GM12878 (cell line): ENCODE results near the gene ADAMTS13. TPM values are rescaled to one million over a fixed set of nuclear protein-coding genes. Genes with fewer than 3 reads are reported as not detected.

ENCODE experiments used
- ASH2L ChIP-seq: fragments of 300-600, 200-600 bp; sonication (generic); IDR thresholded peaks from 2 replicates; pipeline ENCODE4 v1.6.1; 2017; ENCODE audit warnings: low read depth, mild to moderate bottlenecking, borderline replicate concordance
- BRCA1 ChIP-seq: IDR thresholded peaks from 2 replicates; pipeline ENCODE4 v1.6.1; 2011; ENCODE audit warnings: low read depth, low read length, improper control_type of control experiment
- CHD1 ChIP-seq: IDR thresholded peaks from 2 replicates; pipeline ENCODE4 v1.6.1; 2012; ENCODE audit warnings: low read depth, low read length, improper control_type of control experiment
- ESRRA ChIP-seq: IDR thresholded peaks from 2 replicates; pipeline ENCODE4 v1.6.1; 2012; ENCODE audit warnings: mild to moderate bottlenecking, low read length, improper control_type of control experiment
- MAX ChIP-seq: IDR thresholded peaks from 2 replicates; pipeline ENCODE4 v1.6.1; 2012; ENCODE audit warnings: low read depth, low read length, improper control_type of control experiment
- MEF2B ChIP-seq: fragments of 450-650 bp; IDR thresholded peaks from 2 replicates; pipeline ENCODE4 v1.6.1; 2018; ENCODE audit warnings: mild to moderate bottlenecking, moderate library complexity; ENCODE audit not compliant: partially characterized antibody, poor library complexity, severe bottlenecking
- MTA3 ChIP-seq: IDR thresholded peaks from 2 replicates; pipeline ENCODE4 v1.6.1; 2012; ENCODE audit warnings: low read length, inconsistent platforms, borderline replicate concordance
- MYC ChIP-seq: IDR thresholded peaks from 2 replicates; pipeline ENCODE4 v1.6.1; 2011; ENCODE audit warnings: mild to moderate bottlenecking, low read length, moderate library complexity, inconsistent platforms; ENCODE audit not compliant: insufficient read depth, insufficient replicate concordance, insufficient read length, severe bottlenecking
- NRF1 ChIP-seq: conservative IDR thresholded peaks from 2 replicates; pipeline ENCODE4 v1.6.1; 2011; ENCODE audit warnings: mild to moderate bottlenecking, low read depth, low read length, improper control_type of control experiment
- RAD21 ChIP-seq: IDR thresholded peaks from 2 replicates; pipeline ENCODE4 v1.6.1; 2011; ENCODE audit warnings: mild to moderate bottlenecking, low read depth, low read length, moderate library complexity; ENCODE audit not compliant: insufficient read depth
- RB1 ChIP-seq: fragments of 450-650 bp; formaldehyde crosslinking; IDR thresholded peaks from 2 replicates; pipeline ENCODE4 v1.6.1; 2017; ENCODE audit warnings: mild to moderate bottlenecking, borderline replicate concordance
- RCOR1 ChIP-seq: conservative IDR thresholded peaks from 2 replicates; pipeline ENCODE4 v1.6.1; 2012; ENCODE audit warnings: low read depth, low read length, improper control_type of control experiment
- SMAD5 ChIP-seq: IDR thresholded peaks from 2 replicates; pipeline ENCODE4 v1.6.1; 2016; ENCODE audit warnings: antibody characterized with exemption, low read depth
- SMC3 ChIP-seq: IDR thresholded peaks from 2 replicates; pipeline ENCODE4 v1.6.1; 2011; ENCODE audit warnings: low read length, improper control_type of control experiment, borderline replicate concordance
- YY1 ChIP-seq: IDR thresholded peaks from 2 replicates; pipeline ENCODE4 v1.6.1; 2011; ENCODE audit warnings: low read depth, mild to moderate bottlenecking, low read length
- ZBTB4 ChIP-seq: fragments of 450-650 bp; formaldehyde crosslinking; IDR thresholded peaks from 2 replicates; pipeline ENCODE4 v1.4.0; 2022; ENCODE audit warnings: mild to moderate bottlenecking, moderate library complexity
- ZNF687 ChIP-seq: fragments of 450-650 bp; IDR thresholded peaks from 2 replicates; pipeline ENCODE4 v1.6.1; 2017; ENCODE audit warnings: mild to moderate bottlenecking, moderate library complexity
- polyA plus RNA-seq, 11 experiments: library from polyadenylated mRNA; depleted of rRNA in 4 of 11; unstranded in 6 of 11; stranded (reverse) in 5 of 11; fragments of >200 nt; fragmentation: Nextera tagmentation in 4 of 11; fragmentation: Illumina TruSeq in 1 of 11; extraction: Ambion mirVana in 4 of 11; extraction: Trizol in 1 of 11; gene quantifications; 1 replicate in 1 of 11; 2 replicates in 10 of 11; pipeline versions ENCODE4 v1.2.1 to v1.2.3, GENCODE V29; 2011 to 2016; ENCODE audit warnings: inconsistent platforms in 2 of 11, missing spikeins in 2 of 11, low read depth in 1 of 11
- total RNA-seq, 4 experiments: library from RNA; depleted of rRNA in 3 of 4; stranded (reverse); fragments of >200 nt in 3 of 4; fragmentation: Illumina TruSeq in 1 of 4; extraction: Trizol in 1 of 4; gene quantifications; 2 replicates each; pipeline versions ENCODE4 v1.2.1 to v1.2.3, GENCODE V29; 2013 to 2021
- TF ChIP-seq, protein P1 (sequence below): fragments of 450-650 bp; IDR thresholded peaks from 2 replicates; pipeline ENCODE4 v1.6.1; 2017; ENCODE audit warnings: mild to moderate bottlenecking, low read depth, inconsistent platforms; ENCODE audit not compliant: poor library complexity, severe bottlenecking

The ADAMTS13 gene
- total and polyA plus RNA-seq, 10 of the 15 experiments (the other 5 are each of a cell fraction or from before 2014, with no cell fraction given) = 0.08 to 2.4 (median 0.28) TPM

GRCh38 chr9:133375724-133376654, 46.2 kb upstream of the ADAMTS13 start, which contains the start of the genes STKLD1 and SURF4 (continued):
- TF ChIP-seq ZNF687 (peak; percentile 63; the same call in 1 of the 2 replicates), RCOR1 (no peak), SMC3 (no peak), YY1 (peak; percentile 68; the same call in 1 of the 2 replicates), MEF2B (no peak), ZBTB4 (CRISPR knock-in tag) (no peak), BRCA1 (no peak), CHD1 (no peak), MYC (peak; percentile 16), MTA3 (no peak), MAX (peak; percentile 84), ESRRA (no peak), ASH2L (peak; percentile 72; the same call in 1 of the 2 replicates), RAD21 (no peak), SMAD5 (no peak), NRF1 (no peak; the same call in 1 of the 2 replicates), RB1 (0 out of 2 replicates have a peak, but pooled peaks have one; percentile 52)
- TF ChIP-seq, protein P1, sequence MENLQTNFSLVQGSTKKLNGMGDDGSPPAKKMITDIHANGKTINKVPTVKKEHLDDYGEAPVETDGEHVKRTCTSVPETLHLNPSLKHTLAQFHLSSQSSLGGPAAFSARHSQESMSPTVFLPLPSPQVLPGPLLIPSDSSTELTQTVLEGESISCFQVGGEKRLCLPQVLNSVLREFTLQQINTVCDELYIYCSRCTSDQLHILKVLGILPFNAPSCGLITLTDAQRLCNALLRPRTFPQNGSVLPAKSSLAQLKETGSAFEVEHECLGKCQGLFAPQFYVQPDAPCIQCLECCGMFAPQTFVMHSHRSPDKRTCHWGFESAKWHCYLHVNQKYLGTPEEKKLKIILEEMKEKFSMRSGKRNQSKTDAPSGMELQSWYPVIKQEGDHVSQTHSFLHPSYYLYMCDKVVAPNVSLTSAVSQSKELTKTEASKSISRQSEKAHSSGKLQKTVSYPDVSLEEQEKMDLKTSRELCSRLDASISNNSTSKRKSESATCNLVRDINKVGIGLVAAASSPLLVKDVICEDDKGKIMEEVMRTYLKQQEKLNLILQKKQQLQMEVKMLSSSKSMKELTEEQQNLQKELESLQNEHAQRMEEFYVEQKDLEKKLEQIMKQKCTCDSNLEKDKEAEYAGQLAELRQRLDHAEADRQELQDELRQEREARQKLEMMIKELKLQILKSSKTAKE = no peak
